Measurements from ENCODE around the gene TSPAN18.

- no peak for TF ChIP-seq EZH2 (IDR thresholded peaks at IDR 0.05; ENCODE audit: insufficient read depth, poor library complexity, severe bottlenecking)
- no peak for TF ChIP-seq EZH2phosphoT487 (IDR thresholded peaks at IDR 0.05; ENCODE audit: insufficient read depth, low read depth)
These were observed 225.9 kb downstream of the TSPAN18 start for GRCh38 chr11:44952500-44953260.

Measured in GM23248 (cell line).